HG03521 (cell line): ENCODE measurements around the gene RECK.

Source experiments
- ATAC-seq: cut with Tn5 transposase; IDR thresholded peaks from one replicate; pipeline ENCODE4 v1.9.1; 2021; ENCODE audit warnings: mild to moderate bottlenecking, moderate library complexity; ENCODE audit not compliant: unreplicated experiment

Gene RECK

GRCh38 chr9:36169708-36170107 lies 133.0 kb downstream of the RECK start:
- no peak for ATAC-seq

- ATAC-seq: no peak
Measured at GRCh38 chr9:36170531-36170930, 133.8 kb downstream of the RECK start.

- ATAC-seq: no peak
Measured at GRCh38 chr9:36173861-36174260, 137.1 kb downstream of the RECK start.
